ENCODE measurements around the gene ACAP1. TPM values are rescaled to one million over a fixed set of nuclear protein-coding genes. Genes with fewer than 3 reads are reported as not detected.

The ACAP1 gene
- total RNA-seq, 4 donors from 2014 or later, result 0.70 to 12.4 (median 4.5) TPM

DNA sequence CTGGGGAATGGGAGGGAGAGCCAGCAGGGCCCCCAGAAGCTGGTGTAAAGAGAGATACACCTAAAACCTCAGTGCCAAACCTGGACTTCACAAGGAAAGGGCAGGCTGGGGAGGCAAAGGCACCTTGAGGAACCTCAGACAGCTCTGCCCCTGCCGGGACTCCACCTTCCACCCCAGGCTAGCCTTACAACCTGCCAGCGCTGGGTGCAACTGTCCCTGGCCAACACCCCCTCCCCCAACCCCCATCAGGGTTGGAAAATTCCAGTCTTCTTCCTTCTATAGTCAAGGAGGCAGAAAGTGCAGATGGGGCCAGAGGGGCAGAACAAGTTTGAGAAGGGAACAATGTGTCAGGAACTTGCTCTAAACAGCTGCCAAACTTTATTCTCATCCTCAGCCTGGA is 44.1 kb upstream of the ACAP1 start:
- Histone ChIP-seq H3K9me3 (no peaks in the 10 kb centered on the region), H3K36me3 (no peaks in the 10 kb centered on the region), H3K4me1 (peaks cover 57% of the 10 kb centered on the region), H3K4me3 (no peak overlapping the region), H3K27ac (peak overlapping the region; percentile 47), H3K27me3 (peaks cover 70% of the 10 kb centered on the region)
- WGBS, result 34% methylated on average over 2 of the region's 2 CpGs
- TF ChIP-seq, protein P1, sequence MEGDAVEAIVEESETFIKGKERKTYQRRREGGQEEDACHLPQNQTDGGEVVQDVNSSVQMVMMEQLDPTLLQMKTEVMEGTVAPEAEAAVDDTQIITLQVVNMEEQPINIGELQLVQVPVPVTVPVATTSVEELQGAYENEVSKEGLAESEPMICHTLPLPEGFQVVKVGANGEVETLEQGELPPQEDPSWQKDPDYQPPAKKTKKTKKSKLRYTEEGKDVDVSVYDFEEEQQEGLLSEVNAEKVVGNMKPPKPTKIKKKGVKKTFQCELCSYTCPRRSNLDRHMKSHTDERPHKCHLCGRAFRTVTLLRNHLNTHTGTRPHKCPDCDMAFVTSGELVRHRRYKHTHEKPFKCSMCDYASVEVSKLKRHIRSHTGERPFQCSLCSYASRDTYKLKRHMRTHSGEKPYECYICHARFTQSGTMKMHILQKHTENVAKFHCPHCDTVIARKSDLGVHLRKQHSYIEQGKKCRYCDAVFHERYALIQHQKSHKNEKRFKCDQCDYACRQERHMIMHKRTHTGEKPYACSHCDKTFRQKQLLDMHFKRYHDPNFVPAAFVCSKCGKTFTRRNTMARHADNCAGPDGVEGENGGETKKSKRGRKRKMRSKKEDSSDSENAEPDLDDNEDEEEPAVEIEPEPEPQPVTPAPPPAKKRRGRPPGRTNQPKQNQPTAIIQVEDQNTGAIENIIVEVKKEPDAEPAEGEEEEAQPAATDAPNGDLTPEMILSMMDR (IDR thresholded peaks at IDR 0.05), result no peak
- no peak for TF ChIP-seq POLR2A (IDR thresholded peaks at IDR 0.05)
- no peak for TF ChIP-seq EP300 (IDR thresholded peaks at IDR 0.05)
- TF ChIP-seq POLR2AphosphoS5 (IDR thresholded peaks at IDR 0.05), result no peak
- DNase-seq (ENCODE audit: low spot score in 2 of 2), result no peak

DNA sequence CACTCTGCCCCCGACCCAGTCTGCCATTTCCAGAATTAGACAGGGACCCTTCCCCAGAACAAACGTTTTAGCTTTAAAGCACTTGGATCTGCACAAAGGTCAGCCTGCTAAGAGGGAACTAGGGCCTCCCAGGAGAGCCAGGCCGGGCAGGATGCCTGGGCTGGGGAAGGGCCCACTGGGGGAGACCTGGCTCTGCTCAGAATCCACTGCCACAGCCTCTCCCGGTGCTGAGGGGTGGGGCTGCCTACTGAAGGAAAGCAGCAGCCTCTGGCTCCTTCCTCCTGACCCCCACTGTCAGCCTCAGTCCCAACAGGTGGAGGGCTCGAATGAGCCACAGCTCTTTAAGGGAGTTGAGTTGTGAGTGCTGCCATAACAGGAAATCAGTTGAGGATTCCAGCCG is 43.6 kb upstream of the ACAP1 start:
- TF ChIP-seq, protein P1 (IDR thresholded peaks at IDR 0.05), result no peak
- TF ChIP-seq POLR2A (IDR thresholded peaks at IDR 0.05), result no peak
- TF ChIP-seq POLR2AphosphoS5 (IDR thresholded peaks at IDR 0.05), result no peak
- TF ChIP-seq EP300 (IDR thresholded peaks at IDR 0.05), result no peak
- DNase-seq (ENCODE audit: low spot score in 2 of 2), result no peak
- Histone ChIP-seq H3K4me3 (no peak overlapping the region), H3K4me1 (peaks cover 57% of the 10 kb centered on the region), H3K27ac (peak overlapping the region; percentile 47), H3K27me3 (peaks cover 67% of the 10 kb centered on the region), H3K36me3 (no peaks in the 10 kb centered on the region), H3K9me3 (no peaks in the 10 kb centered on the region)
- 23% methylated on average over 6 of the region's 6 CpGs for WGBS

DNA sequence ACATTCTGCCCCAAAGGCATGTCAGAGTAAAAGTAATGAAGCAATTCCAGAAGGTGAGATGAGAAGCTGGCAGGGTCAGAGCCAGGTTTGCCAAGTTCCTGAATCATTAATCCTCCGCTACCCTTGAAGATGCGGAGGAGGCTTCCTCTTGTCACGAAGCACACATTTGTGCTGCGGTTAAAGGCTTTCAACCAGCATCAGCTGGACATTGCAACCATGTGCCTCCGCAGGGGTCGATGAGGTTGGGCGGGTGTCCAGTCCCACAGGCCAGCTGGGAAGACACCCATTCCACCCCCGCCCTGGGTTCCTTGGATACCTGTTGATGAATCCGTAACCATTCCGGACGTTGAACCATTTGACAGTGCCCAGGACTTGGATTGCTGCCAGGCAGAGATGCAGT is 43.2 kb upstream of the ACAP1 start:
- DNase-seq (ENCODE audit: low spot score in 2 of 2), result no peak
- 68% methylated on average over 8 of the region's 11 CpGs for WGBS
- Histone ChIP-seq H3K36me3 (no peaks in the 10 kb centered on the region), H3K27ac (peak overlapping the region; percentile 76), H3K4me1 (peaks cover 57% of the 10 kb centered on the region), H3K4me3 (no peak overlapping the region), H3K9me3 (no peaks in the 10 kb centered on the region), H3K27me3 (peaks cover 67% of the 10 kb centered on the region)
- TF ChIP-seq POLR2A (IDR thresholded peaks at IDR 0.05) (no peak), EP300 (IDR thresholded peaks at IDR 0.05) (no peak), POLR2AphosphoS5 (IDR thresholded peaks at IDR 0.05) (peak in 1 of 3 donors; percentile 13)
- TF ChIP-seq, protein P1 (IDR thresholded peaks at IDR 0.05), result no peak

- peak overlapping the region; percentile 46 for H3K4me3 ChIP-seq
- peak overlapping the region; percentile 76 for H3K27ac ChIP-seq
- WGBS, result 6% methylated on average over 40 of the region's 75 CpGs
- no peak for TF ChIP-seq EP300 (IDR thresholded peaks at IDR 0.05)
- TF ChIP-seq, protein P1 (IDR thresholded peaks at IDR 0.05), result no peak
- TF ChIP-seq POLR2A (IDR thresholded peaks at IDR 0.05), result no peak
- no peak for TF ChIP-seq POLR2AphosphoS5 (IDR thresholded peaks at IDR 0.05)
- peaks cover 59% of the 10 kb centered on the region for H3K27me3 ChIP-seq
- DNase-seq (ENCODE audit: low spot score in 2 of 2), result no peak
- H3K4me1 ChIP-seq, result peaks cover 57% of the 10 kb centered on the region
- H3K9me3 ChIP-seq, result no peaks in the 10 kb centered on the region
- H3K36me3 ChIP-seq, result no peaks in the 10 kb centered on the region
Observed at GRCh38 chr17:7293816-7294613, 42.3 kb upstream of the ACAP1 start.

GRCh38 chr17:7294614-7295153 is 41.6 kb upstream of the ACAP1 start, which contains the start of gene YBX2:
TSS of gene YBX2 (minus strand) at chr17:7294639. CDS start at chr17:7294500, 139 bp downstream.
- WGBS, result 2% methylated on average over 33 of the region's 57 CpGs
- Histone ChIP-seq H3K27ac (peak within 1 kb of the TSS; percentile 76), H3K9me3 (no peaks in the 10 kb centered on the region), H3K27me3 (peaks cover 52% of the 10 kb centered on the region), H3K4me3 (peak within 1 kb of the TSS; percentile 46), H3K4me1 (peaks cover 57% of the 10 kb centered on the region), H3K36me3 (no peaks in the 10 kb centered on the region)
- DNase-seq (ENCODE audit: low spot score in 2 of 2), result no peak
- TF ChIP-seq EP300 (IDR thresholded peaks at IDR 0.05) (no peak), POLR2AphosphoS5 (IDR thresholded peaks at IDR 0.05) (no peak), POLR2A (IDR thresholded peaks at IDR 0.05) (no peak)
- TF ChIP-seq, protein P1 (IDR thresholded peaks at IDR 0.05), result no peak
